HCT116 (cell line): ENCODE results near the gene MAVS. TPM values are rescaled to one million over a fixed set of nuclear protein-coding genes. Genes with fewer than 3 reads are reported as not detected.

ENCODE experiments used
- ATAC-seq: fragments of 200-7000 bp; cut with Tn5 transposase; 2 replicates; pipeline ENCODE4 v1.9.1; 2020; ENCODE audit warnings: mild to moderate bottlenecking, moderate library complexity
- BruUV-seq: library from RNA; stranded (reverse); fragments of 400-500 nt; replicated peaks from 2 replicates; lab custom pipeline; 2021; lab: Mats Ljungman, UMichigan
- CTCF ChIA-PET: fragments of 300-600 bp; sonication (Branson Sonifier 250); formaldehyde crosslinking; loops from one replicate; lab custom pipeline; 2021; ENCODE audit warnings: antibody characterized with exemption; lab: Charles Lee
- POLR2A ChIA-PET: fragments of 300-600, 350-600 bp; sonication (Branson Sonifier 250); formaldehyde crosslinking; loops from one replicate; lab custom pipeline; 2021; ENCODE audit warnings: antibody characterized with exemption; lab: Charles Lee
- RAD21 ChIA-PET, 2 experiments: fragments of 300-600 bp; sonication (Branson Sonifier 250); formaldehyde crosslinking; loops; one replicate each; lab custom pipeline; 2023; ENCODE audit warnings: low total read pairs in 2 of 2; ENCODE audit not compliant: uncharacterized antibody in 2 of 2, unreplicated experiment in 2 of 2, low non-redundant PET in 1 of 2; lab: Charles Lee
- DNase-seq: peaks from one replicate; pipeline ENCODE4 v3.0.0-alpha.2; 2010; ENCODE audit warnings: low read depth, low spot score
- H2AFZ ChIP-seq: fragments of 200-600 bp; shearing (Covaris generic), sonication (generic); 2 replicates; pipeline ENCODE4 v1.6.1; 2017; ENCODE audit warnings: low read depth, mixed run types, mixed read lengths, antibody characterized with exemption, low read length; ENCODE audit not compliant: poor library complexity, severe bottlenecking
- H3K27ac ChIP-seq: 2 replicates; pipeline ENCODE4 v1.5.1; 2012; ENCODE audit warnings: low read depth, low read length
- H3K27me3 ChIP-seq: fragments of 200-600 bp; sonication (generic); 2 replicates; pipeline ENCODE4 v1.6.1; 2016; ENCODE audit warnings: mixed run types, low read length, mixed read lengths; ENCODE audit not compliant: insufficient read depth
- H3K36me3 ChIP-seq, 2 experiments: fragments of 200-500 bp in 1 of 2; fragments of 200-600 bp in 1 of 2; sonication (Bioruptor generic) in 1 of 2; sonication (generic) in 1 of 2; 2 replicates each; pipeline versions ENCODE4 v1.5.1 to v1.6.1; 2014 to 2016; ENCODE audit warnings: low read length in 2 of 2, inconsistent platforms in 1 of 2, mixed read lengths in 1 of 2, mixed run types in 1 of 2; ENCODE audit not compliant: insufficient read depth in 2 of 2, control insufficient read depth in 1 of 2
- H3K4me1 ChIP-seq, 2 experiments: fragments of 200-600 bp in 1 of 2; sonication (generic) in 1 of 2; 2 replicates each; pipeline versions ENCODE4 v1.5.1 to v1.6.1; 2012 to 2017; ENCODE audit warnings: low read length in 2 of 2, inconsistent platforms in 1 of 2, mild to moderate bottlenecking in 1 of 2, mixed read lengths in 1 of 2, mixed run types in 1 of 2, moderate library complexity in 1 of 2; ENCODE audit not compliant: insufficient read depth in 2 of 2, control insufficient read depth in 1 of 2
- H3K4me2 ChIP-seq: fragments of 200-600 bp; sonication (generic); 2 replicates; pipeline ENCODE4 v1.6.1; 2017; ENCODE audit warnings: mixed run types, low read length, mixed read lengths
- H3K4me3 ChIP-seq, 2 experiments: fragments of 200-600 bp in 1 of 2; sonication (generic) in 1 of 2; replicated peaks in 1 of 2; 2 replicates each; pipeline ENCODE4 v1.5.1; 2011 to 2016; ENCODE audit warnings: low read length in 2 of 2, control low read depth in 1 of 2, low read depth in 1 of 2, mild to moderate bottlenecking in 1 of 2, mixed read lengths in 1 of 2, mixed run types in 1 of 2
- H3K79me2 ChIP-seq: fragments of 200-600 bp; sonication (generic); 2 replicates; pipeline ENCODE4 v1.6.1; 2017; ENCODE audit warnings: mild to moderate bottlenecking, mixed run types, low read length, moderate library complexity, mixed read lengths; ENCODE audit not compliant: insufficient read depth
- H3K9ac ChIP-seq: fragments of 200-600 bp; sonication (generic); 2 replicates; pipeline ENCODE4 v1.6.1; 2016; ENCODE audit warnings: low read length, mixed read lengths
- H3K9me2 ChIP-seq: fragments of 200-600 bp; sonication (generic), shearing (Covaris generic); 2 replicates; pipeline ENCODE4 v1.6.1; 2017; ENCODE audit warnings: mixed run types, mild to moderate bottlenecking, moderate library complexity; ENCODE audit not compliant: insufficient read depth
- H3K9me3 ChIP-seq, 2 experiments: fragments of 200-500 bp in 1 of 2; fragments of 200-600 bp in 1 of 2; sonication (Bioruptor generic) in 1 of 2; sonication (generic) in 1 of 2; 2 replicates each; pipeline ENCODE4 v1.6.1; 2014 to 2017; ENCODE audit warnings: low read length in 2 of 2, mixed read lengths in 2 of 2, inconsistent platforms in 1 of 2, low read depth in 1 of 2, mild to moderate bottlenecking in 1 of 2, mixed run types in 1 of 2, moderate library complexity in 1 of 2; ENCODE audit not compliant: control insufficient read depth in 1 of 2, insufficient read depth in 1 of 2
- H4K20me1 ChIP-seq: fragments of 200-600 bp; sonication (generic), shearing (Covaris generic); 2 replicates; pipeline ENCODE4 v1.6.1; 2017; ENCODE audit warnings: mixed run types, mild to moderate bottlenecking, moderate library complexity; ENCODE audit not compliant: insufficient read depth
- ATF3 ChIP-seq: IDR thresholded peaks from 2 replicates; pipeline ENCODE4 v1.6.1; 2012
- CBX3 ChIP-seq: IDR thresholded peaks from 2 replicates; pipeline ENCODE4 v1.6.1; 2012; ENCODE audit warnings: low read depth
- CEBPB ChIP-seq: IDR thresholded peaks from 2 replicates; pipeline ENCODE4 v1.6.1; 2012; ENCODE audit warnings: low read depth
- EGR1 ChIP-seq: IDR thresholded peaks from 2 replicates; pipeline ENCODE4 v1.6.1; 2012; ENCODE audit warnings: low read depth
- ELF1 ChIP-seq: IDR thresholded peaks from 2 replicates; pipeline ENCODE4 v1.6.1; 2012; ENCODE audit warnings: low read depth, borderline replicate concordance
- EZH2 ChIP-seq: fragments of 200-600 bp; sonication (generic); IDR thresholded peaks from 2 replicates; pipeline ENCODE4 v1.6.1; 2017; ENCODE audit warnings: antibody characterized with exemption, mixed run types
- FOSL1 ChIP-seq: IDR thresholded peaks from 2 replicates; pipeline ENCODE4 v1.6.1; 2012; ENCODE audit warnings: low read depth
- JUND ChIP-seq: IDR thresholded peaks from 2 replicates; pipeline ENCODE4 v1.6.1; 2012
- MAX ChIP-seq: IDR thresholded peaks from 2 replicates; pipeline ENCODE4 v1.6.1; 2012
- POLR2A ChIP-seq: IDR thresholded peaks from 2 replicates; pipeline ENCODE4 v1.7.0; 2011; ENCODE audit warnings: borderline replicate concordance; ENCODE audit not compliant: insufficient read depth, insufficient read length; ENCODE audit errors: extremely low read depth
- REST ChIP-seq: IDR thresholded peaks from 2 replicates; pipeline ENCODE4 v1.6.1; 2012; ENCODE audit warnings: low read depth
- SIN3A ChIP-seq: IDR thresholded peaks from 2 replicates; pipeline ENCODE4 v1.6.1; 2012; ENCODE audit warnings: low read depth
- SRF ChIP-seq: IDR thresholded peaks from 2 replicates; pipeline ENCODE4 v1.6.1; 2012; ENCODE audit warnings: low read depth
- TCF7L2 ChIP-seq: IDR thresholded peaks from 2 replicates; pipeline ENCODE4 v1.7.0; 2011; ENCODE audit warnings: borderline replicate concordance, inconsistent platforms; ENCODE audit not compliant: insufficient read depth, insufficient read length; ENCODE audit errors: extremely low read depth
- ZBTB33 ChIP-seq: IDR thresholded peaks from 2 replicates; pipeline ENCODE4 v1.6.1; 2011; ENCODE audit warnings: mild to moderate bottlenecking, low read length, moderate library complexity; ENCODE audit not compliant: insufficient replicate concordance; ENCODE audit errors: extremely low read depth
- ZFX ChIP-seq: fragments of 450-650 bp; IDR thresholded peaks from 2 replicates; pipeline ENCODE4 v1.6.1; 2017
- ZNF274 ChIP-seq: fragments of 200-500 bp; sonication (Bioruptor generic); IDR thresholded peaks from 2 replicates; pipeline ENCODE4 v1.6.1; 2014; ENCODE audit warnings: mild to moderate bottlenecking, low read depth, low read length, inconsistent platforms
- intact Hi-C: fragments of 100-400 bp; cut with micrococcal nuclease; formaldehyde crosslinking; loops from 2 replicates; pipeline ENCODE4 v1.10.0; 2022
- total RNA-seq: library from RNA; stranded (reverse); gene quantifications from one replicate; pipeline ENCODE4 v1.2.1, GENCODE V29; 2021; ENCODE audit not compliant: unreplicated experiment

Gene MAVS
- total RNA-seq, 1 experiment from 2014 or later: 60.1 TPM

GRCh38 chr20:3825526-3825925 lies 21.1 kb upstream of the MAVS start:
- H3K27me3 ChIP-seq: no peaks in the 10 kb centered on the region
- H3K9me3 ChIP-seq: no peaks in the 10 kb centered on the region
- no peak overlapping the region for H3K9ac ChIP-seq
- no peaks in the 10 kb centered on the region for H3K9me2 ChIP-seq
- no TSS peak for BruUV-seq
- TF ChIP-seq FOSL1 (no peak), SIN3A (no peak), MAX (no peak), ZBTB33 (no peak), ELF1 (no peak), EGR1 (no peak), JUND (no peak), SRF (no peak), POLR2A (no peak), REST (no peak), TCF7L2 (no peak), EZH2 (no peak), CEBPB (no peak), CBX3 (no peak), ATF3 (no peak), ZNF274 (no peak), ZFX (no peak)
- POLR2A ChIA-PET: interaction anchor here (0.5 kb wide), 1 partner anchor 20 kb away, joined by 3 read pairs; no protein-coding TSS in a partner anchor
- no peak overlapping the region for H2AFZ ChIP-seq
- RAD21 ChIA-PET: no interaction called here
- CTCF ChIA-PET: interaction anchor here (0.6 kb wide), 1 partner anchor 29 kb away, joined by 3 read pairs; no protein-coding TSS in a partner anchor
- DNase-seq (no peak), ATAC-seq (no peak)
- H4K20me1 ChIP-seq: no peaks in the 10 kb centered on the region
- peaks cover 4 to 5% of the 10 kb centered on the region in 2 experiments; a peak in 1 of 4 replicates for H3K36me3 ChIP-seq
- no peak overlapping the region for H3K4me3 ChIP-seq
- intact Hi-C loops: no loop called here
- H3K27ac ChIP-seq: no peak overlapping the region
- peaks cover 6 to 10% of the 10 kb centered on the region in 2 experiments for H3K4me1 ChIP-seq
- H3K4me2 ChIP-seq: no peak overlapping the region
- H3K79me2 ChIP-seq: peaks cover 5% of the 10 kb centered on the region
